T-cell (primary cell): ENCODE results near the gene METRNL. TPM values are rescaled to one million over a fixed set of nuclear protein-coding genes. Genes with fewer than 3 reads are reported as not detected.
"Not testable (repeated sequence)": the region's sequence is repeated elsewhere in the genome, so short reads cannot be mapped to it uniquely, and the experiment has no call there.

Source experiments
- ATAC-seq, 4 experiments: fragments of 200-7000 bp in 3 of 4; fragments of 150-1000 bp in 1 of 4; cut with Tn5 transposase; replicated peaks in 1 of 4; 1 replicate in 3 of 4; 2 replicates in 1 of 4; pipeline ENCODE4 v1.10.0; 2021; ENCODE audit warnings: moderate library complexity in 3 of 4, mild to moderate bottlenecking in 2 of 4, moderate number of reproducible peaks in 1 of 4
- CTCF ChIA-PET, 2 donors: fragments of 300-600 bp; sonication (Branson Sonifier 250); formaldehyde crosslinking; loops; one replicate each; lab custom pipeline; 2022; ENCODE audit warnings: antibody characterized with exemption in 2 of 2; lab: Charles Lee
- POLR2A ChIA-PET, 2 donors: fragments of 300-600 bp; sonication (Branson Sonifier 250); formaldehyde crosslinking; loops; one replicate each; lab custom pipeline; 2022; ENCODE audit warnings: antibody characterized with exemption in 2 of 2; lab: Charles Lee
- DNase-seq, 35 experiments: peaks; one replicate each; pipeline versions ENCODE4 v3.0.0 to v3.0.0-alpha.2; 2013 to 2023
- H3K27ac ChIP-seq: one replicate; pipeline ENCODE4 v1.5.1; 2013; ENCODE audit warnings: low read length
- H3K27me3 ChIP-seq, 2 experiments: replicated peaks in 1 of 2; 1 replicate in 1 of 2; 2 replicates in 1 of 2; pipeline versions ENCODE4 v1.6.1 to v1.7.0; 2013; ENCODE audit warnings: low read length in 1 of 2, mixed read lengths in 1 of 2; ENCODE audit not compliant: control insufficient read depth in 2 of 2, insufficient read depth in 2 of 2; ENCODE audit errors: extremely low read depth in 1 of 2
- H3K36me3 ChIP-seq, 2 donors: 1 replicate in 1 of 2; 2 replicates in 1 of 2; pipeline versions ENCODE4 v1.6.1 to v1.7.0; 2013; ENCODE audit warnings: low read length in 1 of 2; ENCODE audit not compliant: control insufficient read depth in 2 of 2, insufficient read depth in 1 of 2; ENCODE audit errors: extremely low read depth in 1 of 2
- H3K4me1 ChIP-seq, 2 experiments: 1 replicate in 1 of 2; 2 replicates in 1 of 2; pipeline versions ENCODE4 v1.6.1 to v1.7.0; 2013; ENCODE audit warnings: low read length in 2 of 2, mixed read lengths in 1 of 2; ENCODE audit not compliant: insufficient read depth in 2 of 2, control insufficient read depth in 1 of 2; ENCODE audit errors: extremely low read depth in 1 of 2
- H3K4me3 ChIP-seq, 2 donors: 1 replicate in 1 of 2; 2 replicates in 1 of 2; pipeline versions ENCODE4 v1.5.1 to v1.7.0; 2013; ENCODE audit warnings: mild to moderate bottlenecking in 2 of 2, low read length in 1 of 2, moderate library complexity in 1 of 2; ENCODE audit not compliant: control insufficient read depth in 1 of 2; ENCODE audit errors: extremely low read depth in 1 of 2
- H3K9me3 ChIP-seq: 2 replicates; pipeline ENCODE4 v1.7.0; 2013
- H3K27ac Mint-ChIP-seq, 2 donors: one replicate each; pipeline ENCODE4 v1.8.0; 2020 to 2021; ENCODE audit warnings: mild to moderate bottlenecking in 2 of 2, mixed read lengths in 2 of 2
- H3K27me3 Mint-ChIP-seq, 2 donors: one replicate each; pipeline ENCODE4 v1.8.0; 2021 to 2022; ENCODE audit warnings: mixed read lengths in 2 of 2
- H3K36me3 Mint-ChIP-seq: one replicate; pipeline ENCODE4 v1.8.0; 2021; ENCODE audit warnings: mixed read lengths
- H3K4me1 Mint-ChIP-seq, 3 donors: one replicate each; pipeline ENCODE4 v1.8.0; 2020 to 2022; ENCODE audit warnings: mixed read lengths in 3 of 3, mild to moderate bottlenecking in 1 of 3
- H3K4me3 Mint-ChIP-seq, 3 donors: one replicate each; pipeline ENCODE4 v1.8.0; 2020 to 2022; ENCODE audit warnings: mild to moderate bottlenecking in 3 of 3, mixed read lengths in 3 of 3, moderate library complexity in 3 of 3
- H3K9me3 Mint-ChIP-seq, 3 donors: one replicate each; pipeline ENCODE4 v1.8.0; 2020 to 2022; ENCODE audit warnings: mixed read lengths in 3 of 3
- WGBS: methylation state at CpG from one replicate; pipeline ENCODE4 v1.1.5; 2013; ENCODE audit warnings: missing lambda C conversion rate; ENCODE audit not compliant: insufficient coverage; 5-methylcytosine and 5-hydroxymethylcytosine counted together
- total RNA-seq, 35 experiments: library from RNA in 6 of 35; stranded (reverse) in 6 of 35; fragments of 120-200 nt in 1 of 35; gene quantifications; one replicate each; pipeline versions ENCODE4 v1.2.1 to v1.2.4 and lab custom pipeline; 2013 to 2026

METRNL gene
- total RNA-seq, 5 donors from 2014 or later (not counting 1 experiment from before 2014, with no cell fraction given), result 7.0 to 50.8 (median 11.9) TPM

- H3K4me3 ChIP-seq, result no peak overlapping the region
- H3K27ac ChIP-seq, result no peak overlapping the region
- ATAC-seq (no peak), DNase-seq (no peak)
- 85% methylated on average over 13 of the region's 13 CpGs for WGBS
- POLR2A ChIA-PET, result no interaction called here
- Mint-ChIP-seq H3K9me3 (no peaks in the 10 kb centered on the region), H3K27me3 (no peaks in the 10 kb centered on the region), H3K27ac (no peak overlapping the region), H3K4me1 (no peaks in the 10 kb centered on the region), H3K4me3 (no peak overlapping the region), H3K36me3 (peaks cover 45% of the 10 kb centered on the region)
- CTCF ChIA-PET, result no interaction called here
- peaks cover 7 to 26% of the 10 kb centered on the region in 2 donors for H3K36me3 ChIP-seq
- H3K27me3 ChIP-seq, result no peaks in the 10 kb centered on the region
- no peaks in the 10 kb centered on the region for H3K4me1 ChIP-seq
- H3K9me3 ChIP-seq, result no peaks in the 10 kb centered on the region
These were observed 43.7 kb upstream of the METRNL start for GRCh38 chr17:83035722-83036121.

DNA sequence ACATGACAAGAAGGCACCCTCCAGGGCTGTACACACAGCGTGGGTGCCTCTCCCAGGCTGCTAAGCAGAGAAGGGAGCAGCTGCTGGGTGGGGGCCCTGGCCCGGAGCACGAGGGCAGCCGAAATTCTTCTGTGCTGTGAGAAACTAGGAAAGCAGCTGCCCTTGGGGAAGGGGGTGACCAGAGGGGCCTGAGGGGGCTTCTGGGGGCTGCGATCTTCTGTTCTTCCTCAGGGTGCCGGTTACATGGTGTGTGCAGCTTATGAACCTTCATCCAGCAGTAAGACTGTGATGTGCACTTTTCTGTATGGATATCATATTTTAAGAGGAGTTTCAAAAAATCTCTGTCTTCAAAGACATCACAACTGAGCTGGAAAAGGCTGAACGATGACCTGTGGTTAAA is 43.2 kb upstream of the METRNL start:
- Histone ChIP-seq H3K9me3 (no peaks in the 10 kb centered on the region), H3K4me1 (no peaks in the 10 kb centered on the region), H3K36me3 (peaks cover 3 to 28% of the 10 kb centered on the region in 2 donors), H3K27me3 (no peaks in the 10 kb centered on the region), H3K27ac (no peak overlapping the region), H3K4me3 (no peak overlapping the region)
- WGBS, result 100% methylated on average over 1 of the region's 7 CpGs
- ChIA-PET CTCF (no interaction called here), POLR2A (no interaction called here)
- Mint-ChIP-seq H3K27me3 (no peaks in the 10 kb centered on the region), H3K36me3 (peaks cover 49% of the 10 kb centered on the region), H3K4me3 (no peak overlapping the region), H3K9me3 (peaks cover 0 to 3% (median 2%) of the 10 kb centered on the region in 3 donors), H3K27ac (no peak overlapping the region), H3K4me1 (no peaks in the 10 kb centered on the region)
- ATAC-seq (no peak), DNase-seq (no peak)

DNA sequence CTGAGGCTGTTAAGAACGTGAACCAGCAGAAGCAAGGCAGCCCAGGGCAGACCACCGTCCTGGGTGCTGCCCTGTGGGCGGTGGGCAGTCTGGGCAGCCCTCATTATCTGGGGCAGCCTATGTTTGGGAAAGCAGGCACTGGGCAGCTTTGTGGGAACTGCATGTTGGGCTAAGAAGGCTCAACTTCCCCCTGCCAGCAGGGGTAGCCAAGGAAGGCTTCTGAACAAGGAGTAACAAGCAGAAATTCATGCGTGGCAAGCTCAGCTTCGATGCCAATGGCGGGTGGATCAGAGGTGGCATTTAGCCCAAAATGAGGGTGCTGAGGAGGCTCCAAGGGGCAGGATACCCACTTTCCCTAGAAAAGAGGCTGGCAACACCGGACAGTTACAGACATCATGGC is 42.7 kb upstream of the METRNL start:
- H3K4me1 Mint-ChIP-seq, result no peaks in the 10 kb centered on the region
- H3K27me3 Mint-ChIP-seq, result no peaks in the 10 kb centered on the region
- ATAC-seq, result no peak
- POLR2A ChIA-PET, result no interaction called here
- no peak for DNase-seq
- WGBS, result 92% methylated on average over 6 of the region's 7 CpGs
- peaks cover 0 to 8% (median 6%) of the 10 kb centered on the region in 3 donors for H3K9me3 Mint-ChIP-seq
- Histone ChIP-seq H3K27ac (no peak overlapping the region), H3K4me3 (no peak overlapping the region), H3K27me3 (no peaks in the 10 kb centered on the region), H3K4me1 (no peaks in the 10 kb centered on the region), H3K9me3 (no peaks in the 10 kb centered on the region), H3K36me3 (peaks cover 3 to 27% of the 10 kb centered on the region in 2 donors)
- CTCF ChIA-PET, result no interaction called here
- H3K4me3 Mint-ChIP-seq, result no peak overlapping the region
- H3K27ac Mint-ChIP-seq, result no peak overlapping the region
- peaks cover 53% of the 10 kb centered on the region for H3K36me3 Mint-ChIP-seq

- DNase-seq (no peak), ATAC-seq (no peak)
- Histone ChIP-seq H3K4me3 (no peak overlapping the region), H3K9me3 (no peaks in the 10 kb centered on the region), H3K27me3 (no peaks in the 10 kb centered on the region), H3K36me3 (peaks cover 3 to 28% of the 10 kb centered on the region in 2 donors), H3K27ac (no peak overlapping the region), H3K4me1 (no peaks in the 10 kb centered on the region)
- 95% methylated on average over 21 of the region's 30 CpGs for WGBS
- Mint-ChIP-seq H3K4me3 (no peak overlapping the region), H3K27me3 (no peaks in the 10 kb centered on the region), H3K27ac (no peak overlapping the region), H3K36me3 (peaks cover 59% of the 10 kb centered on the region), H3K4me1 (peaks cover 0 to under 1% (median 0%) of the 10 kb centered on the region in 3 donors), H3K9me3 (peaks cover 0 to 11% (median 8%) of the 10 kb centered on the region in 3 donors)
- CTCF ChIA-PET, result no interaction called here
- POLR2A ChIA-PET, result no interaction called here
These were observed 42.1 kb upstream of the METRNL start for GRCh38 chr17:83037084-83037873.

GRCh38 chr17:83037874-83038165 is 41.6 kb upstream of the METRNL start:
- H3K36me3 ChIP-seq, result peaks cover 3 to 25% of the 10 kb centered on the region in 2 donors
- Mint-ChIP-seq H3K9me3 (peaks cover 0 to 17% (median 11%) of the 10 kb centered on the region in 3 donors), H3K36me3 (peaks cover 61% of the 10 kb centered on the region), H3K27me3 (no peaks in the 10 kb centered on the region), H3K4me1 (peaks cover 0 to 4% (median 0%) of the 10 kb centered on the region in 3 donors), H3K4me3 (no peak overlapping the region), H3K27ac (no peak overlapping the region)
- H3K4me1 ChIP-seq, result no peaks in the 10 kb centered on the region
- ATAC-seq, result no peak
- H3K9me3 ChIP-seq, result no peaks in the 10 kb centered on the region
- ChIA-PET CTCF (no interaction called here), POLR2A (no interaction called here)
- no peak overlapping the region for H3K27ac ChIP-seq
- 100% methylated on average over 3 of the region's 9 CpGs for WGBS
- H3K27me3 ChIP-seq, result no peaks in the 10 kb centered on the region
- DNase-seq, result no peak
- no peak overlapping the region for H3K4me3 ChIP-seq

DNA sequence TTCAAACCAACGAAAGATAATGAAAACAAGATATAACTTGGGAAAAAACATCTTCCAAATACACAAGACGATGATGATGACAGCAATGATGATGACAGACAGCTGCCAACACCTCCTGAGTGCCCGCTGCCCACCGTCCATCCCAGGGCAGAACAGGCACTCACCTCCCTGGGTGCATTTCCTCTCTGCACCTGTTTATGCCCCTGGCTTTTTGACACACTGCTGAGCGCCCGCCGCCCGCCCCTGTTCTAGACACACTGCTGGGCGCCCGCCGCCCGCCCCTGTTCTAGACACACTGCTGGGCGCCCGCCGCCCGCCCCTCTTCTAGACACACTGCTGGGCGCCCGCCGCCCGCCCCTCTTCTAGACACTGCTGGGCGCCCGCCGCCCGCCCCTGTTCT is 40.4 kb upstream of the METRNL start:
- POLR2A ChIA-PET, result not testable (repeated sequence)

More for the DNA sequence above, 40.4 kb upstream of the METRNL start:
- WGBS, result no CpG with 5 or more reads among the region's 24 CpGs
- H3K27me3 Mint-ChIP-seq, H3K9me3 ChIP-seq, H3K4me1 ChIP-seq, DNase-seq, H3K4me3 ChIP-seq, H3K27ac Mint-ChIP-seq, CTCF ChIA-PET, H3K4me3 Mint-ChIP-seq, ATAC-seq, H3K27me3 ChIP-seq, H3K27ac ChIP-seq: not testable (repeated sequence)
- H3K9me3 Mint-ChIP-seq, result peaks cover 0 to 18% (median 11%) of the 10 kb centered on the region in 3 donors
- H3K4me1 Mint-ChIP-seq, result peaks cover 7 to 14% (median 9%) of the 10 kb centered on the region in 3 donors
- H3K36me3 ChIP-seq, result peaks cover 3 to 25% of the 10 kb centered on the region in 2 donors
- H3K36me3 Mint-ChIP-seq, result peaks cover 71% of the 10 kb centered on the region
